Measurements from ENCODE around the gene CFAP92.
"Not testable (repeated sequence)": the region's sequence is repeated elsewhere in the genome, so short reads cannot be mapped to it uniquely, and the experiment has no call there.

GRCh38 chr3:128880455-128880854 is 113.4 kb downstream of the CFAP92 start:
- TF ChIP-seq CTCF (conservative IDR thresholded peaks at IDR 0.05); ZFX (IDR thresholded peaks at IDR 0.05): not testable (repeated sequence)
